Measurements from ENCODE around the gene RAD51B.

Gene RAD51B

GRCh38 chr14:68625366-68626090, 805.9 kb downstream of the RAD51B start:
- TF ChIP-seq, protein P1, sequence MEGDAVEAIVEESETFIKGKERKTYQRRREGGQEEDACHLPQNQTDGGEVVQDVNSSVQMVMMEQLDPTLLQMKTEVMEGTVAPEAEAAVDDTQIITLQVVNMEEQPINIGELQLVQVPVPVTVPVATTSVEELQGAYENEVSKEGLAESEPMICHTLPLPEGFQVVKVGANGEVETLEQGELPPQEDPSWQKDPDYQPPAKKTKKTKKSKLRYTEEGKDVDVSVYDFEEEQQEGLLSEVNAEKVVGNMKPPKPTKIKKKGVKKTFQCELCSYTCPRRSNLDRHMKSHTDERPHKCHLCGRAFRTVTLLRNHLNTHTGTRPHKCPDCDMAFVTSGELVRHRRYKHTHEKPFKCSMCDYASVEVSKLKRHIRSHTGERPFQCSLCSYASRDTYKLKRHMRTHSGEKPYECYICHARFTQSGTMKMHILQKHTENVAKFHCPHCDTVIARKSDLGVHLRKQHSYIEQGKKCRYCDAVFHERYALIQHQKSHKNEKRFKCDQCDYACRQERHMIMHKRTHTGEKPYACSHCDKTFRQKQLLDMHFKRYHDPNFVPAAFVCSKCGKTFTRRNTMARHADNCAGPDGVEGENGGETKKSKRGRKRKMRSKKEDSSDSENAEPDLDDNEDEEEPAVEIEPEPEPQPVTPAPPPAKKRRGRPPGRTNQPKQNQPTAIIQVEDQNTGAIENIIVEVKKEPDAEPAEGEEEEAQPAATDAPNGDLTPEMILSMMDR (IDR thresholded peaks at IDR 0.05; ENCODE audit: low read depth, low read length, missing control alignments): no peak
- no peaks in the 10 kb centered on the region for H3K27me3 ChIP-seq (replicated peaks)
- no peak overlapping the region for H3K27ac ChIP-seq
- H3K36me3 ChIP-seq (replicated peaks): no peaks in the 10 kb centered on the region
- H3K4me3 ChIP-seq (ENCODE audit: low read depth, low read length): no peak overlapping the region
- in situ Hi-C loops (cut with HindIII; ENCODE audit: low pct_ligation_motif_present, low sequenced_read_pairs): no loop called here
- DNase-seq: no peak

- in situ Hi-C loops (cut with HindIII; ENCODE audit: low pct_ligation_motif_present, low sequenced_read_pairs): no loop called here
- Histone ChIP-seq H3K27me3 (replicated peaks) (no peaks in the 10 kb centered on the region), H3K4me3 (ENCODE audit: low read depth, low read length) (no peak overlapping the region), H3K27ac (no peak overlapping the region), H3K36me3 (replicated peaks) (no peaks in the 10 kb centered on the region)
- TF ChIP-seq, protein P1 (IDR thresholded peaks at IDR 0.05; ENCODE audit: low read depth, low read length, missing control alignments): no peak
- DNase-seq: no peak
Measured at GRCh38 chr14:68626386-68626785, 806.8 kb downstream of the RAD51B start.

- Histone ChIP-seq H3K36me3 (replicated peaks) (no peaks in the 10 kb centered on the region), H3K4me3 (ENCODE audit: low read depth, low read length) (no peak overlapping the region), H3K27ac (no peak overlapping the region), H3K27me3 (replicated peaks) (no peaks in the 10 kb centered on the region)
- DNase-seq: no peak
- in situ Hi-C loops (cut with HindIII; ENCODE audit: low pct_ligation_motif_present, low sequenced_read_pairs): no loop called here
- TF ChIP-seq, protein P1 (IDR thresholded peaks at IDR 0.05; ENCODE audit: low read depth, low read length, missing control alignments): no peak
Measured at GRCh38 chr14:68627050-68627867, 807.7 kb downstream of the RAD51B start.

- peak overlapping the region; percentile 39 for H3K4me3 ChIP-seq (ENCODE audit: low read depth, low read length)
- no peak for DNase-seq
- TF ChIP-seq, protein P1 (IDR thresholded peaks at IDR 0.05; ENCODE audit: low read depth, low read length, missing control alignments): no peak
Measured at GRCh38 chr14:68627868-68628604, 808.5 kb downstream of the RAD51B start.

DNA sequence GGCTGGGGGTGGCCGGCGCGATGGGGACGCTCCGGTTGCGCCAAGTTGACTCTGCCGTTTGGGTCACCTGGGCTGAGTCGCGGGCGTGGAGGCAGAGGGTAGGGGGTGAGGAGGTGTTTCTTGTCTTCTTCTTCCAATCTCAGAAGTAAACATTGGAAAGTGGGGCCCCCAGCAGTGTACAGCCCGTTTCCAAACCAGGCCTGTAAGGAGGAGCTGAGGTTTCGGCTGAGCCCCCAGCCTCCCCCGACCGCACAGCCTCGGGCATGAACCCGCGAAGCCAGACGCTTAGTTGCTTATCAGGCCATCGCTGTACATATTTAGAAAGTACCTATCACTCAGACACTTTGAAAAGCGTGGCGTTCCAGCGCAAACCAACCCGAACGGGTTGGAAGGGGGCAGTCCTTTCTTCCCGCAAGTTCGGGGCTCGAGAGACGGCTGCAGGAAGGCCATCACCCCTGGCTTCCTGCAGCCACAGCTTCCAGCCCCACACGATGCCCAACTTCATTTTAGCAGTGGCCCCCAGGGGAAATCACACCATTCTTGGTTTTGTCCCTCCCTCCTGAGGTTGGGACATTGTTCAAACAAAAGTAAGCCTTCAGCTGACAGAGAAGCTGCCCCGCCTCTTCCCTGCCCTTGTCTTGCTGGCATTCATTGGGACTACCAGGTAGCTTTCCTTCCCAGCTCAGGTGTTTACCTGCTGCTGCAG, 809.2 kb downstream of the RAD51B start:
- in situ Hi-C loops (cut with HindIII; ENCODE audit: low pct_ligation_motif_present, low sequenced_read_pairs): no loop called here
- Histone ChIP-seq H3K4me3 (ENCODE audit: low read depth, low read length) (peak overlapping the region; percentile 39), H3K36me3 (replicated peaks) (no peaks in the 10 kb centered on the region), H3K27me3 (replicated peaks) (no peaks in the 10 kb centered on the region), H3K27ac (no peak overlapping the region)
- no peak for DNase-seq
- TF ChIP-seq, protein P1 (IDR thresholded peaks at IDR 0.05; ENCODE audit: low read depth, low read length, missing control alignments): no peak

More at GRCh38 chr14:68627868-68628604, 808.5 kb downstream of the RAD51B start:
- in situ Hi-C loops (cut with HindIII; ENCODE audit: low pct_ligation_motif_present, low sequenced_read_pairs): no loop called here
- no peaks in the 10 kb centered on the region for H3K27me3 ChIP-seq (replicated peaks)
- no peaks in the 10 kb centered on the region for H3K36me3 ChIP-seq (replicated peaks)
- no peak overlapping the region for H3K27ac ChIP-seq
